Cardiac muscle cell (in vitro differentiated cells and primary cell): Measurements from ENCODE around the gene CUX1. TPM values are rescaled to one million over a fixed set of nuclear protein-coding genes. Genes with fewer than 3 reads are reported as not detected.
A peak's percentile ranks its signal among the peaks of the same experiment; 100 is the strongest.

Experiments used
- DNase-seq, 2 donors: peaks; one replicate each; pipeline versions ENCODE4 v3.0.0 to v3.0.0-alpha.2; 2010 to 2017; ENCODE audit warnings: low read depth in 1 of 2, low spot score in 1 of 2
- H3K27ac ChIP-seq: fragments of 200-600 bp; sonication (generic); 2 replicates; pipeline ENCODE4 v1.5.1; 2016
- H3K27me3 ChIP-seq: fragments of 200-600 bp; sonication (generic); 2 replicates; pipeline ENCODE4 v1.6.0; 2016; ENCODE audit warnings: control low read depth
- H3K36me3 ChIP-seq: fragments of 200-600 bp; sonication (generic); 2 replicates; pipeline ENCODE4 v1.5.1; 2016; ENCODE audit warnings: control low read depth
- H3K4me1 ChIP-seq: fragments of 200-600 bp; sonication (generic); 2 replicates; pipeline ENCODE4 v1.8.1; 2017; ENCODE audit warnings: low read depth, mild to moderate bottlenecking, mixed run types
- H3K4me3 ChIP-seq: fragments of 200-600 bp; sonication (generic); 2 replicates; pipeline ENCODE4 v1.5.1; 2016; ENCODE audit warnings: mild to moderate bottlenecking
- H3K9me3 ChIP-seq: fragments of 200-600 bp; sonication (generic); 2 replicates; pipeline ENCODE4 v1.5.1; 2017; ENCODE audit warnings: low read depth, mild to moderate bottlenecking, control low read depth
- CTCF ChIP-seq: IDR thresholded peaks from 2 replicates; pipeline ENCODE4 v1.5.1; 2012; ENCODE audit warnings: low read depth, mild to moderate bottlenecking, low read length
- polyA plus RNA-seq: library from polyadenylated mRNA; unstranded; fragments of >200 nt; fragmentation: Nextera tagmentation; extraction: Ambion mirVana; gene quantifications from 2 replicates; pipeline ENCODE4 v1.2.1, GENCODE V29; 2016
- total RNA-seq: library from RNA; depleted of rRNA; stranded (reverse); fragments of >200 nt; gene quantifications from 2 replicates; pipeline ENCODE4 v1.2.3, GENCODE V29; 2016

Gene CUX1
- total and polyA plus RNA-seq, 2 experiments from 2014 or later: 67.7 to 85.3 TPM

- H3K4me1 ChIP-seq: no peaks in the 10 kb centered on the region
- no peaks in the 10 kb centered on the region for H3K27me3 ChIP-seq
- H3K36me3 ChIP-seq: peaks cover 17% of the 10 kb centered on the region
- H3K4me3 ChIP-seq: no peak overlapping the region
- TF ChIP-seq CTCF: no peak
- H3K9me3 ChIP-seq: no peaks in the 10 kb centered on the region
- no peak for DNase-seq
- no peak overlapping the region for H3K27ac ChIP-seq
Measured at GRCh38 chr7:102115931-102116330, 298.5 kb downstream of the CUX1 start.

- no peaks in the 10 kb centered on the region for H3K4me1 ChIP-seq
- no peaks in the 10 kb centered on the region for H3K9me3 ChIP-seq
- H3K27me3 ChIP-seq: no peaks in the 10 kb centered on the region
- peak in 1 of 2 donors; percentile 58 for DNase-seq
- H3K36me3 ChIP-seq: peaks cover 10% of the 10 kb centered on the region
- no peak overlapping the region for H3K4me3 ChIP-seq
- H3K27ac ChIP-seq: no peak overlapping the region
- no peak for TF ChIP-seq CTCF
Measured at GRCh38 chr7:102117743-102118142, 300.3 kb downstream of the CUX1 start.

- peak in 1 of 2 donors; percentile 78 for DNase-seq
- H3K9me3 ChIP-seq: no peaks in the 10 kb centered on the region
- no peak overlapping the region for H3K4me3 ChIP-seq
- no peak for TF ChIP-seq CTCF
- no peaks in the 10 kb centered on the region for H3K4me1 ChIP-seq
- H3K36me3 ChIP-seq: peaks cover 11% of the 10 kb centered on the region
- no peak overlapping the region for H3K27ac ChIP-seq
- H3K27me3 ChIP-seq: no peaks in the 10 kb centered on the region
Measured at GRCh38 chr7:102119213-102119651, 301.8 kb downstream of the CUX1 start.

GRCh38 chr7:102119925-102120324 is 302.5 kb downstream of the CUX1 start:
- Histone ChIP-seq H3K27me3 (no peaks in the 10 kb centered on the region), H3K36me3 (peaks cover 14% of the 10 kb centered on the region), H3K27ac (no peak overlapping the region), H3K4me3 (no peak overlapping the region), H3K9me3 (no peaks in the 10 kb centered on the region), H3K4me1 (no peaks in the 10 kb centered on the region)
- TF ChIP-seq CTCF: no peak
- no peak for DNase-seq

GRCh38 chr7:102120666-102121195 is 303.3 kb downstream of the CUX1 start:
- H3K36me3 ChIP-seq: peaks cover 14% of the 10 kb centered on the region
- DNase-seq: no peak
- H3K27me3 ChIP-seq: no peaks in the 10 kb centered on the region
- no peaks in the 10 kb centered on the region for H3K4me1 ChIP-seq
- no peak overlapping the region for H3K27ac ChIP-seq
- no peak overlapping the region for H3K4me3 ChIP-seq
- no peak for TF ChIP-seq CTCF
- H3K9me3 ChIP-seq: no peaks in the 10 kb centered on the region

GRCh38 chr7:102122026-102122425 is 304.6 kb downstream of the CUX1 start:
- Histone ChIP-seq H3K4me1 (no peaks in the 10 kb centered on the region), H3K27ac (no peak overlapping the region), H3K27me3 (no peaks in the 10 kb centered on the region), H3K4me3 (no peak overlapping the region), H3K9me3 (no peaks in the 10 kb centered on the region), H3K36me3 (peaks cover 4% of the 10 kb centered on the region)
- DNase-seq: peak in 1 of 2 donors; percentile 70
- no peak for TF ChIP-seq CTCF
